ENCODE data around the gene PNPLA2. TPM values are rescaled to one million over a fixed set of nuclear protein-coding genes. Genes with fewer than 3 reads are reported as not detected.

Gene PNPLA2
- total RNA-seq, 1 donor from 2014 or later, result 40.5 TPM

DNA sequence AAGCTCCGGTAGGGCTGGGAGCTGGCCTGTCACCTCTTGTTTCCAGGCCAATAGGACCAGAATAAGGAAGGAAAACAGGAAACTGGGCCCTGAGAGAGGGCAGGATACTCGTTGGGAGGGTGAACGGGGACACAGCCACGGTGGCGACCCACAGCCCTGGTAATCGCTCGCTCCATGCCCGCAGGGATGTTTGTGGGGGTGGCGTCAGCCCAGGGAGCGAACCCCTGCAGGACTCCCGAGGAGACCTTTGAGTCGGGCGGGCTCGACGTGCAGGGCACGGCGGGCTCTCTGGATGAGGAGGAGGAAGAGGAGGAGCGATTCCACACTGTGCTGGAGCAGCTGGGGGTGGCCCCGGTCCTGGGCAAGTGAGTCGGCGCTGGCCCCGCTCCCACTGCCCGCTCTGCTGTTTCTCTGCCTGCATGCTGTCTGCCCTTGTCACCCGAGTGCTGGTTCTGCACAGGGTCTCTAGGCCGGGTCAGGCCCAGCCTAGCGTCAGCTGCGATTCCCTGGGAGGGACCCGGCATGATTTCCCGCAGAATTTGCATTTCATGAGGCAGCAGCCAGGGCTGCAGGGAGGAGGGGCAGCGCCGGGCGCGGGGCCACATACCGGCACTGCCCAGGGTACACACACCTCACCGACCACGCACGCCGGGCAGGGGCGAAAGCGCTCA is 10.6 kb downstream of the PNPLA2 start:
- TF ChIP-seq, protein P1, sequence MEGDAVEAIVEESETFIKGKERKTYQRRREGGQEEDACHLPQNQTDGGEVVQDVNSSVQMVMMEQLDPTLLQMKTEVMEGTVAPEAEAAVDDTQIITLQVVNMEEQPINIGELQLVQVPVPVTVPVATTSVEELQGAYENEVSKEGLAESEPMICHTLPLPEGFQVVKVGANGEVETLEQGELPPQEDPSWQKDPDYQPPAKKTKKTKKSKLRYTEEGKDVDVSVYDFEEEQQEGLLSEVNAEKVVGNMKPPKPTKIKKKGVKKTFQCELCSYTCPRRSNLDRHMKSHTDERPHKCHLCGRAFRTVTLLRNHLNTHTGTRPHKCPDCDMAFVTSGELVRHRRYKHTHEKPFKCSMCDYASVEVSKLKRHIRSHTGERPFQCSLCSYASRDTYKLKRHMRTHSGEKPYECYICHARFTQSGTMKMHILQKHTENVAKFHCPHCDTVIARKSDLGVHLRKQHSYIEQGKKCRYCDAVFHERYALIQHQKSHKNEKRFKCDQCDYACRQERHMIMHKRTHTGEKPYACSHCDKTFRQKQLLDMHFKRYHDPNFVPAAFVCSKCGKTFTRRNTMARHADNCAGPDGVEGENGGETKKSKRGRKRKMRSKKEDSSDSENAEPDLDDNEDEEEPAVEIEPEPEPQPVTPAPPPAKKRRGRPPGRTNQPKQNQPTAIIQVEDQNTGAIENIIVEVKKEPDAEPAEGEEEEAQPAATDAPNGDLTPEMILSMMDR (IDR thresholded peaks at IDR 0.05; ENCODE audit: unreplicated experiment), result no peak
- Mint-ChIP-seq H3K4me1 (ENCODE audit: unreplicated experiment) (peaks cover 21% of the 10 kb centered on the region), H3K36me3 (ENCODE audit: low read depth, unreplicated experiment) (no peaks in the 10 kb centered on the region), H3K27ac (ENCODE audit: unreplicated experiment) (no peak overlapping the region), H3K9me3 (ENCODE audit: unreplicated experiment) (no peaks in the 10 kb centered on the region), H3K27me3 (ENCODE audit: unreplicated experiment) (peaks cover 17% of the 10 kb centered on the region), H3K4me3 (ENCODE audit: unreplicated experiment) (peak overlapping the region; percentile 80)
- peak; percentile 48 for DNase-seq (ENCODE audit: low spot score)

DNA sequence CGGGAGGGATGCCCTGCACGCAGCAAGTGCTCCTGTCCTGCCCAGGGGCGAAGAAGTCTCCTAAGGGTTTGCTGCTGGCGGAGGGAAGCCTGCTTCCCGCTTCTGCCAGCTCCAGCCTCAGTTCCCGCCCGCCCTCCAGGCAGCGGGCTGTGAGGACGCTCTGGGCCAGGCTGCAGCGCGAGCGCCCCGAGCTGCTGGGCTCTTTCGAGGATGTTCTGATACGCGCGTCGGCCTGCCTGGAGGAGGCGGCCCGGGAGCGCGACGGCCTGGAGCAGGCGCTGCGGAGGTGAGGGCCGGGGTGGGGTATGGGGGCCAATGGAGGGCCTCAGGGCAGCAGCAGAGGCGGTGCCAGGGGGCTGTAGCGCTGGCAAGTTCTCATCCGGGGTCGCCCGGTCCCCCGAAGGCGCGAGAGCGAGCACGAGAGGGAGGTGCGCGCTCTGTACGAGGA is 11.2 kb downstream of the PNPLA2 start:
- Mint-ChIP-seq H3K27ac (ENCODE audit: unreplicated experiment) (no peak overlapping the region), H3K27me3 (ENCODE audit: unreplicated experiment) (peaks cover 18% of the 10 kb centered on the region), H3K4me3 (ENCODE audit: unreplicated experiment) (peak overlapping the region; percentile 80), H3K36me3 (ENCODE audit: low read depth, unreplicated experiment) (no peaks in the 10 kb centered on the region), H3K4me1 (ENCODE audit: unreplicated experiment) (peaks cover 21% of the 10 kb centered on the region), H3K9me3 (ENCODE audit: unreplicated experiment) (no peaks in the 10 kb centered on the region)
- peak; percentile 27 for DNase-seq (ENCODE audit: low spot score)
- TF ChIP-seq, protein P1 (IDR thresholded peaks at IDR 0.05; ENCODE audit: unreplicated experiment), result no peak

DNA sequence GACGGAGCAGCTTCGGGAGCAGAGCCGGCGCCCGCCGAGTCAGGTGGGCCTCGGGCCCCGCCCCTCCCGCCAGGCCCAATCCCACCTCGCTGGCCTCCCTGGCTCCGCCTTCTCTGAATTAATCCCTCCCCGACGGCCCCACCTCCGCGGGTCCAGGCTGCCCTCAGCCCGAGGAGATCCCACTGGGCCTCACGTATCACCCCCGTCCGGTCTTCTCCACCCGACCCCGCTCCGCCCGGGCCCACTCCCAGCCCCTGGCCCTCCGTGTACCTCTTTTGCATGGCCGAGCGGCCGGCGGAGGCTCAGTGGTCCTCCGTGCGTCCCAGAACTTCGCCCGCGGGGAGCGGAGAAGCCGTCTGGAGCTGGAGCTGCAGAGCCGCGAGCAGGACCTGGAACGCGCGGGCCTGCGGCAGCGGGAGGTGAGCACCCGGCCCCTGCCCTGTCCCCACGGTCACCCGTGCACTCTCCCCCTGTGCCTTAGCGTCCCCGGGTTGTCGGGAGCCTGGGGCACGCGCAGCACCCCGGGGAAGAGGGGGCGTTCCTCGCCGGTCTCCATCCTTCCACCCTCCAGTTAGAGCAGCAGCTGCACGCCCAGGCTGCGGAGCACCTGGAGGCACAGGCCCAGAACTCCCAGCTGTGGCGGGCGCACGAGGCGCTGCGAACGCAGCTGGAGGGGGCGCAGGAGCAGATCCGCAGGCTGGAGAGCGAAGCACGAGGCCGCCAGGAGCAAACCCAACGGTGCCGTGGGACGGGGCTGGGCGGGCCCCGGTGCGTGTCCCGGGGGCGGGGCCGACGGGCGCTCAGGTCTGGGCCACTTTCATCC is 11.8 kb downstream of the PNPLA2 start:
- Mint-ChIP-seq H3K4me1 (ENCODE audit: unreplicated experiment) (peaks cover 21% of the 10 kb centered on the region), H3K36me3 (ENCODE audit: low read depth, unreplicated experiment) (no peaks in the 10 kb centered on the region), H3K27ac (ENCODE audit: unreplicated experiment) (no peak overlapping the region), H3K4me3 (ENCODE audit: unreplicated experiment) (no peak overlapping the region), H3K27me3 (ENCODE audit: unreplicated experiment) (peaks cover 18% of the 10 kb centered on the region), H3K9me3 (ENCODE audit: unreplicated experiment) (no peaks in the 10 kb centered on the region)
- TF ChIP-seq, protein P1 (IDR thresholded peaks at IDR 0.05; ENCODE audit: unreplicated experiment), result no peak
- DNase-seq (ENCODE audit: low spot score), result peak; percentile 79

DNA sequence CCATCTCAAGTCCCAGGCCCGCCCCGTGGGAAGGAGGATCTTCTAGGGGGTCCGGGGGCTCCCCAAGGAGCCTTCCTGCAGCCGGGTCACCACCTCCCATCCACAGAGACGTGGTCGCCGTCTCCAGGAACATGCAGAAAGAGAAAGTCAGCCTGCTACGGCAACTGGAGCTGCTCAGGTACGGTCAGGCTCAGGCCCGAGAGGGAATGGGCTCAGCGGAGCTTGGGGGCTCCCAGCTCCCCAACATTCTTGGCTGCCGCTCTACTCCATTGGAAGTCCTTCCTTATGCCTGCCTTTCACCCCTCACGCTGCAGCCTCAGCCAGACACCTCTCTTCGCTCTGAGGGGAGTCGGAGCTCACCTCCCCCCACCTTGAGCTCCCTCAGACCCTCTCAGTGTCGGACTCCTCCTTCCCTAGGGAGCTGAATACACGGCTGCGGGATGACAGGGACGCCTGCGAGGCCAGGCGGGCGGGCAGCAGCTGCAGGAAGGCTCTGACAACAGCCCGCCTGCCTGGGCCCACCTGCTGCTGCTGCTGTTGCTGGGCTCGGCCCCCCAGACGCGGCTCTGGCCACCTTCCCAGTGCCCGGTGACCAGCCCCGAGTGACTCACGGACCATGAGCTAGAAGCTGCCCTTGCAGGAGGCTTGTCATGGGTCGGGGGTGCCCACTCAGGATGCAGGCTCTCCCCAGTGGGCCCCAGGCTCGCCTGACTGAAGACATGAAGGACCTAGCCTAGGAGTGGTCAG is 12.6 kb downstream of the PNPLA2 start:
- Mint-ChIP-seq H3K4me3 (ENCODE audit: unreplicated experiment) (no peak overlapping the region), H3K27ac (ENCODE audit: unreplicated experiment) (no peak overlapping the region), H3K4me1 (ENCODE audit: unreplicated experiment) (peaks cover 21% of the 10 kb centered on the region), H3K9me3 (ENCODE audit: unreplicated experiment) (no peaks in the 10 kb centered on the region), H3K27me3 (ENCODE audit: unreplicated experiment) (peaks cover 18% of the 10 kb centered on the region), H3K36me3 (ENCODE audit: low read depth, unreplicated experiment) (no peaks in the 10 kb centered on the region)
- TF ChIP-seq, protein P1 (IDR thresholded peaks at IDR 0.05; ENCODE audit: unreplicated experiment), result no peak
- DNase-seq (ENCODE audit: low spot score), result peak; percentile 6
